ENCODE results near the gene KCNMA1.

GRCh38 chr10:77001206-77001605 is 636.4 kb downstream of the KCNMA1 start:
- TF ChIP-seq CTCF (conservative IDR thresholded peaks at IDR 0.05), result no peak
- no peak for TF ChIP-seq EZH2 (IDR thresholded peaks at IDR 0.05; ENCODE audit: low read depth)

All from PC-9 (cell line).